Peyer's patch (tissue), 4 donors: ENCODE results near the gene CD68. TPM values are rescaled to one million over a fixed set of nuclear protein-coding genes. Genes with fewer than 3 reads are reported as not detected.
A peak's percentile ranks its signal among the peaks of the same experiment; 100 is the strongest.

ENCODE experiments used
- DNase-seq, 3 donors: peaks; one replicate each; pipeline ENCODE4 v3.0.0-alpha.2; 2017 to 2019
- H3K27ac ChIP-seq, 4 donors: fragments of 200-600 bp; sonication (generic); one replicate each; pipeline ENCODE4 v1.5.1; 2016 to 2019
- H3K27me3 ChIP-seq, 2 donors: fragments of 200-600 bp; sonication (generic); one replicate each; pipeline ENCODE4 v1.5.1; 2019
- H3K36me3 ChIP-seq, 3 donors: fragments of 200-600 bp; sonication (generic); one replicate each; pipeline ENCODE4 v1.5.1; 2016 to 2019
- H3K4me1 ChIP-seq, 4 donors: fragments of 200-600 bp; sonication (generic); one replicate each; pipeline ENCODE4 v1.5.1; 2016 to 2019
- H3K4me3 ChIP-seq, 4 donors: fragments of 200-600 bp; sonication (generic); 1 replicate in 3 of 4; 2 replicates in 1 of 4; pipeline ENCODE4 v1.5.1; 2016 to 2019; ENCODE audit warnings: mild to moderate bottlenecking in 1 of 4
- H3K9me3 ChIP-seq, 4 donors: fragments of 200-600 bp; sonication (generic); one replicate each; pipeline ENCODE4 v1.5.1; 2016 to 2019; ENCODE audit warnings: mild to moderate bottlenecking in 1 of 4
- CTCF ChIP-seq, 6 experiments: fragments of 450-650 bp in 4 of 6; fragments of 200-600 bp in 2 of 6; sonication (generic) in 1 of 6; IDR thresholded peaks; one replicate each; pipeline ENCODE4 v1.5.1; 2017 to 2019; ENCODE audit warnings: antibody characterized with exemption in 6 of 6, mild to moderate bottlenecking in 3 of 6, moderate library complexity in 1 of 6
- POLR2A ChIP-seq, 2 donors: fragments of 450-650 bp; IDR thresholded peaks; one replicate each; pipeline ENCODE4 v1.5.1; 2017; ENCODE audit warnings: antibody characterized with exemption in 2 of 2, mild to moderate bottlenecking in 2 of 2, moderate library complexity in 2 of 2
- total RNA-seq, 4 donors: library from RNA; depleted of rRNA; stranded (reverse); fragments of >200 nt; gene quantifications; one replicate each; pipeline ENCODE4 v1.1.0, GENCODE V29; 2016

The CD68 gene
- total RNA-seq, 4 donors from 2014 or later = 42.1 to 149 (median 124) TPM

- DNase-seq = peak; percentile 88 to 97 (median 96)
- Histone ChIP-seq H3K27ac (peak overlapping the region; percentile 89 to 99 (median 93)), H3K9me3 (peaks cover 0 to 4% (median 0%) of the 10 kb centered on the region in 4 donors), H3K4me3 (peak overlapping the region; percentile 71 to 99 (median 90)), H3K4me1 (peaks cover 9 to 68% (median 32%) of the 10 kb centered on the region in 4 donors), H3K27me3 (no peaks in the 10 kb centered on the region), H3K36me3 (peaks cover 0 to 30% (median 0%) of the 10 kb centered on the region in 3 donors)
- TF ChIP-seq POLR2A (IDR thresholded peaks at IDR 0.05) (peak in 1 of 2 donors; percentile 12), CTCF (IDR thresholded peaks at IDR 0.05) (peak; percentile 74 to 96 (median 94))
Observed at GRCh38 chr17:7561028-7561575, 18.3 kb upstream of the CD68 start.

GRCh38 chr17:7561589-7562207 lies 17.7 kb upstream of the CD68 start, which contains the start of gene SENP3:
TSS of gene SENP3 (plus strand) at chr17:7561919. CDS start at chr17:7563077, 1,158 bp downstream.
- Histone ChIP-seq H3K4me3 (peak within 1 kb of the TSS; percentile 71 to 99 (median 90)), H3K27ac (peak within 1 kb of the TSS; percentile 89 to 99 (median 93)), H3K4me1 (peaks cover 9 to 66% (median 32%) of the 10 kb centered on the region in 4 donors), H3K27me3 (no peaks in the 10 kb centered on the region), H3K9me3 (peaks cover 0 to 4% (median 0%) of the 10 kb centered on the region in 4 donors), H3K36me3 (peaks cover 0 to 35% (median 0%) of the 10 kb centered on the region in 3 donors)
- peak in 3 of 6 experiments; percentile 6 to 27 (median 18) for TF ChIP-seq CTCF (IDR thresholded peaks at IDR 0.05)
- TF ChIP-seq POLR2A (IDR thresholded peaks at IDR 0.05) = peak; percentile 39 to 42
- DNase-seq = peak; percentile 89 to 96 (median 93)

- Histone ChIP-seq H3K27ac (peak overlapping the region; percentile 89 to 99 (median 93)), H3K4me3 (peak overlapping the region; percentile 71 to 99 (median 90)), H3K4me1 (peaks cover 9 to 61% (median 32%) of the 10 kb centered on the region in 4 donors), H3K27me3 (no peaks in the 10 kb centered on the region), H3K36me3 (peaks cover 0 to 40% (median 0%) of the 10 kb centered on the region in 3 donors), H3K9me3 (peaks cover 0 to 4% (median 0%) of the 10 kb centered on the region in 4 donors)
- DNase-seq = no peak
- no peak for TF ChIP-seq CTCF (IDR thresholded peaks at IDR 0.05)
- no peak for TF ChIP-seq POLR2A (IDR thresholded peaks at IDR 0.05)
Observed at GRCh38 chr17:7562208-7562605, 17.2 kb upstream of the CD68 start.

GRCh38 chr17:7563115-7563869 lies 16.1 kb upstream of the CD68 start:
- H3K27me3 ChIP-seq = no peaks in the 10 kb centered on the region
- peaks cover 0 to 44% (median 0%) of the 10 kb centered on the region in 3 donors for H3K36me3 ChIP-seq
- DNase-seq = no peak
- no peak for TF ChIP-seq CTCF (IDR thresholded peaks at IDR 0.05)
- no peak for TF ChIP-seq POLR2A (IDR thresholded peaks at IDR 0.05)
- H3K9me3 ChIP-seq = peaks cover 0 to 4% (median 0%) of the 10 kb centered on the region in 4 donors
- H3K4me1 ChIP-seq = peaks cover 5 to 54% (median 26%) of the 10 kb centered on the region in 4 donors
- H3K27ac ChIP-seq = no peak overlapping the region
- peak overlapping the region in 1 of 4 donors; percentile 99 for H3K4me3 ChIP-seq

- peaks cover 0 to 59% (median 0%) of the 10 kb centered on the region in 3 donors for H3K36me3 ChIP-seq
- no peak for DNase-seq
Observed at GRCh38 chr17:7569571-7569970, 9.9 kb upstream of the CD68 start.

More at GRCh38 chr17:7569571-7569970, 9.9 kb upstream of the CD68 start:
- Histone ChIP-seq H3K4me1 (peaks cover 2 to 22% (median 10%) of the 10 kb centered on the region in 4 donors), H3K4me3 (no peak overlapping the region), H3K27me3 (no peaks in the 10 kb centered on the region), H3K27ac (no peak overlapping the region), H3K9me3 (no peaks in the 10 kb centered on the region)
- TF ChIP-seq CTCF (IDR thresholded peaks at IDR 0.05) (no peak), POLR2A (IDR thresholded peaks at IDR 0.05) (no peak)
